IMR-90 (cell line): ENCODE data around the gene PDIA4. TPM values are rescaled to one million over a fixed set of nuclear protein-coding genes. Genes with fewer than 3 reads are reported as not detected.

Experiments
- ATAC-seq: fragments of 200-7000 bp; cut with Tn5 transposase; 2 replicates; pipeline ENCODE4 v1.9.1; 2020; ENCODE audit warnings: low read depth, mild to moderate bottlenecking, moderate library complexity
- BruUV-seq: library from RNA; stranded (reverse); fragments of 400-500 nt; replicated peaks from 2 replicates; lab custom pipeline; 2021; lab: Mats Ljungman, UMichigan
- CTCF ChIA-PET: fragments of 300-600 bp; formaldehyde crosslinking; extraction: SDS; loops from one replicate; lab custom pipeline; 2021; ENCODE audit warnings: antibody characterized with exemption; lab: Yijun Ruan, JAX
- POLR2A ChIA-PET: fragments of 300-600 bp; sonication (Branson Sonifier 250); formaldehyde crosslinking; loops from one replicate; lab custom pipeline; 2022; ENCODE audit warnings: antibody characterized with exemption; ENCODE audit not compliant: unreplicated experiment; lab: Charles Lee
- DNase-seq: peaks from one replicate; pipeline ENCODE4 v3.0.0; 2013
- H2AFZ ChIP-seq: replicated peaks from 2 replicates; pipeline ENCODE3; 2013; ENCODE audit warnings: low read length, mild to moderate bottlenecking; ENCODE audit not compliant: poor library complexity
- H2AK5ac ChIP-seq: 2 replicates; pipeline ENCODE4 v1.6.1; 2013; ENCODE audit warnings: low read depth, low read length, inconsistent platforms
- H2AK9ac ChIP-seq: replicated peaks from 2 replicates; pipeline ENCODE3; 2013; ENCODE audit warnings: mild to moderate bottlenecking, low read depth, low read length, moderate library complexity; ENCODE audit not compliant: poor library complexity
- H2BK120ac ChIP-seq: 2 replicates; pipeline ENCODE4 v1.6.1; 2013; ENCODE audit warnings: low read depth, low read length, inconsistent platforms
- H2BK15ac ChIP-seq: 3 replicates; pipeline ENCODE4 v1.6.1; 2013; ENCODE audit warnings: low read depth, low read length, inconsistent platforms
- H2BK20ac ChIP-seq: 2 replicates; pipeline ENCODE4 v1.6.1; 2013; ENCODE audit warnings: low read depth, mild to moderate bottlenecking, inconsistent platforms, low read length, moderate library complexity
- H2BK5ac ChIP-seq: 2 replicates; pipeline ENCODE4 v1.6.1; 2013; ENCODE audit warnings: mild to moderate bottlenecking, low read depth, low read length, inconsistent platforms; ENCODE audit not compliant: poor library complexity, severe bottlenecking
- H3K14ac ChIP-seq: replicated peaks from 2 replicates; pipeline ENCODE4 v1.6.1; 2013; ENCODE audit warnings: low read depth, low read length, inconsistent platforms
- H3K18ac ChIP-seq: 2 replicates; pipeline ENCODE4 v1.6.1; 2013; ENCODE audit warnings: low read depth, low read length, control low read depth
- H3K23ac ChIP-seq: 2 replicates; pipeline ENCODE4 v1.6.1; 2013; ENCODE audit warnings: low read depth, low read length, inconsistent platforms
- H3K27ac ChIP-seq: 2 replicates; pipeline ENCODE4 v1.5.1; 2013; ENCODE audit warnings: mild to moderate bottlenecking, control low read depth, low read length; ENCODE audit not compliant: insufficient read depth
- H3K27me3 ChIP-seq: 2 replicates; pipeline ENCODE4 v1.6.1; 2013; ENCODE audit warnings: low read length; ENCODE audit not compliant: control insufficient read depth, insufficient read depth
- H3K36me3 ChIP-seq: 2 replicates; pipeline ENCODE4 v1.6.1; 2013; ENCODE audit warnings: low read length, mixed read lengths; ENCODE audit not compliant: control insufficient read depth, insufficient read depth
- H3K4ac ChIP-seq: 2 replicates; pipeline ENCODE4 v1.6.1; 2013; ENCODE audit warnings: low read depth, low read length, inconsistent platforms
- H3K4me1 ChIP-seq: 2 replicates; pipeline ENCODE4 v1.6.1; 2013; ENCODE audit warnings: low read length, mixed read lengths; ENCODE audit not compliant: control insufficient read depth, insufficient read depth
- H3K4me2 ChIP-seq: 2 replicates; pipeline ENCODE4 v1.6.1; 2013; ENCODE audit warnings: low read depth, mild to moderate bottlenecking, control low read depth, low read length, moderate library complexity
- H3K4me3 ChIP-seq: 2 replicates; pipeline ENCODE4 v1.5.1; 2013; ENCODE audit warnings: low read depth, mild to moderate bottlenecking, control low read depth, low read length, moderate library complexity; ENCODE audit not compliant: insufficient read depth
- H3K56ac ChIP-seq: 2 replicates; pipeline ENCODE4 v1.6.1; 2013; ENCODE audit warnings: low read length, inconsistent platforms; ENCODE audit not compliant: insufficient read depth; ENCODE audit errors: extremely low read depth
- H3K79me1 ChIP-seq, 2 experiments: 2 replicates each; pipeline ENCODE4 v1.6.1; 2013; ENCODE audit warnings: low read length in 2 of 2, inconsistent platforms in 1 of 2, low read depth in 1 of 2
- H3K9ac ChIP-seq: 2 replicates; pipeline ENCODE4 v1.6.1; 2013; ENCODE audit warnings: low read depth, low read length, control low read depth
- H3K9me1 ChIP-seq: 2 replicates; pipeline ENCODE4 v1.6.1; 2013; ENCODE audit warnings: low read length, inconsistent platforms; ENCODE audit not compliant: insufficient read depth
- H3K9me3 ChIP-seq: 2 replicates; pipeline ENCODE4 v1.6.1; 2013; ENCODE audit warnings: low read length; ENCODE audit not compliant: control insufficient read depth, insufficient read depth
- H4K20me1 ChIP-seq: 2 replicates; pipeline ENCODE4 v1.6.1; 2013; ENCODE audit warnings: low read length, inconsistent platforms; ENCODE audit not compliant: insufficient read depth
- H4K5ac ChIP-seq: 2 replicates; pipeline ENCODE4 v1.6.1; 2013; ENCODE audit warnings: mild to moderate bottlenecking, low read depth, low read length, control low read depth
- H4K8ac ChIP-seq, 2 experiments: 2 replicates each; pipeline ENCODE4 v1.6.1; 2013; ENCODE audit warnings: low read depth in 2 of 2, low read length in 2 of 2, control low read depth in 1 of 2, inconsistent platforms in 1 of 2
- H4K91ac ChIP-seq: 2 replicates; pipeline ENCODE4 v1.6.1; 2013; ENCODE audit warnings: low read depth, low read length, inconsistent platforms; ENCODE audit not compliant: insufficient read depth
- BHLHE40 ChIP-seq: fragments of 150-350 bp; IDR thresholded peaks from 2 replicates; pipeline ENCODE4 v1.6.1; 2016; ENCODE audit warnings: mild to moderate bottlenecking, low read depth, low read length
- CEBPB ChIP-seq: IDR thresholded peaks from 2 replicates; pipeline ENCODE4 v1.6.1; 2012; ENCODE audit warnings: low read depth, low read length, improper control_type of control experiment
- CHD1 ChIP-seq: IDR thresholded peaks from 2 replicates; pipeline ENCODE4 v1.6.1; 2012; ENCODE audit warnings: low read depth, low read length, improper control_type of control experiment
- FOS ChIP-seq: fragments of 150-350 bp; IDR thresholded peaks from 2 replicates; pipeline ENCODE4 v1.6.1; 2016; ENCODE audit warnings: low read depth, low read length
- MAFK ChIP-seq: IDR thresholded peaks from 2 replicates; pipeline ENCODE4 v1.6.1; 2012; ENCODE audit warnings: low read depth, low read length, improper control_type of control experiment
- MAZ ChIP-seq: IDR thresholded peaks from 2 replicates; pipeline ENCODE4 v1.6.1; 2012; ENCODE audit warnings: low read depth, mild to moderate bottlenecking, low read length, improper control_type of control experiment, moderate library complexity, borderline replicate concordance
- MXI1 ChIP-seq: IDR thresholded peaks from 2 replicates; pipeline ENCODE4 v1.6.1; 2012; ENCODE audit warnings: low read depth, mild to moderate bottlenecking, low read length, moderate library complexity, borderline replicate concordance
- NFE2L2 ChIP-seq: fragments of 150-350 bp; IDR thresholded peaks from 2 replicates; pipeline ENCODE4 v1.6.1; 2016; ENCODE audit warnings: low read depth, mild to moderate bottlenecking, low read length
- POLR2A ChIP-seq: IDR thresholded peaks from 2 replicates; pipeline ENCODE4 v1.6.1; 2012; ENCODE audit warnings: mild to moderate bottlenecking, low read depth, low read length
- RAD21 ChIP-seq: IDR thresholded peaks from 2 replicates; pipeline ENCODE4 v1.6.1; 2012; ENCODE audit warnings: low read length, improper control_type of control experiment
- RCOR1 ChIP-seq: IDR thresholded peaks from 2 replicates; pipeline ENCODE4 v1.6.1; 2012; ENCODE audit warnings: mild to moderate bottlenecking, low read length, improper control_type of control experiment; ENCODE audit not compliant: insufficient replicate concordance
- RFX5 ChIP-seq: IDR thresholded peaks from 2 replicates; pipeline ENCODE4 v1.8.0; 2012; ENCODE audit warnings: low read depth, mild to moderate bottlenecking, low read length, moderate library complexity
- SMC3 ChIP-seq: fragments of 150-350 bp; IDR thresholded peaks from 2 replicates; pipeline ENCODE4 v1.6.1; 2016; ENCODE audit warnings: low read depth, mild to moderate bottlenecking, antibody characterized with exemption, low read length, moderate library complexity
- WGBS, 2 experiments: methylation state at CpG; one replicate each; pipeline versions ENCODE4 v1.1.5 to v1.1.7; 2013; ENCODE audit warnings: missing lambda C conversion rate in 2 of 2; ENCODE audit not compliant: insufficient read length in 1 of 2; ENCODE audit errors: extremely low coverage in 2 of 2; 5-methylcytosine and 5-hydroxymethylcytosine counted together
- dilution Hi-C: fragments of 300-500 bp; cut with HindIII; formaldehyde crosslinking; loops from one replicate; pipeline ENCODE4 v1.14.3; 2018; ENCODE audit warnings: low sequenced_read_pairs; ENCODE audit not compliant: unreplicated experiment
- in situ Hi-C: fragments of 300-500 bp; cut with MboI; formaldehyde crosslinking; loops from 3 replicates; pipeline ENCODE4 v1.14.3; 2019; ENCODE audit warnings: low sequenced_read_pairs, inconsistent platforms, mixed read lengths
- intact Hi-C: fragments of 100-400 bp; cut with micrococcal nuclease; formaldehyde crosslinking; loops from 2 replicates; pipeline ENCODE4 v1.10.0; 2022
- polyA plus RNA-seq, 3 experiments: library from polyadenylated mRNA; depleted of rRNA; stranded (reverse); fragments of >200 nt; gene quantifications; 2 replicates each; pipeline ENCODE4 v1.2.3, GENCODE V29; 2012; ENCODE audit warnings: low replicate concordance in 1 of 3
- total RNA-seq: library from RNA; depleted of rRNA; stranded (reverse); fragments of >200 nt; gene quantifications from 2 replicates; pipeline ENCODE4 v1.2.3, GENCODE V29; 2012
- TF ChIP-seq, protein P1 (sequence below): fragments of 150-350 bp; IDR thresholded peaks from 2 replicates; pipeline ENCODE4 v1.6.1; 2017; ENCODE audit warnings: mild to moderate bottlenecking, antibody characterized with exemption, low read length, low read depth
- TF ChIP-seq, protein P2 (sequence below): conservative IDR thresholded peaks from 2 replicates; pipeline ENCODE4 v1.5.1; 2012; ENCODE audit warnings: mild to moderate bottlenecking, low read depth, low read length, improper control_type of control experiment
- TF ChIP-seq, protein P3 (sequence below): fragments of 150-350 bp; IDR thresholded peaks from 2 replicates; pipeline ENCODE4 v1.6.1; 2016; ENCODE audit warnings: low read depth, mild to moderate bottlenecking, low read length, moderate library complexity, borderline replicate concordance

PDIA4 gene
- total and polyA plus RNA-seq, 2 of the 4 experiments (the other 2 are of a cell fraction): 241 to 304 TPM

DNA sequence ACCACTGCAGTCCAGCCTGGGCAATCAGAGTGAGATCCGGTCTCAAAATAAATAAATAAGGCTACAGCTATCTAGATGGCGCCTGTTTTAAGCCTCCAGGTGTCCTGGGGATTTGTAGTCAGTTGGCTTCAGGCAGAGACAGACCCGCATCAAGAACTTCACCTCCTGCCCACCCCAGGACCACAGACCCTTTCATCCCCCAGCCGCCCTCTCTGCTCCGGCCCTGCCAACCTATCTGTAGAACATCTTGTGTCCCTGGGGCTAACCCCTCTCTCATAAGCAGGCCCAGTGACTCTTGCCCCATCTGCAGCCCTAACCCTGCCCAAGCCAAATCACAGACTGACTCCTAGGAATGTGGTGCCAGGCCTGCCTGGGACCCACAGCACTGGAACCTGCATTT is 17.9 kb downstream of the PDIA4 start:
- no peaks in the 10 kb centered on the region for H4K20me1 ChIP-seq
- no peak overlapping the region for H3K23ac ChIP-seq
- in situ Hi-C loops: no loop called here
- H3K4me3 ChIP-seq: no peak overlapping the region
- H3K4me2 ChIP-seq: no peak overlapping the region
- H3K4me1 ChIP-seq: no peaks in the 10 kb centered on the region
- H3K79me1 ChIP-seq: peaks cover 0 to 36% of the 10 kb centered on the region in 2 experiments; a peak in 3 of 4 replicates
- no peak overlapping the region for H3K27ac ChIP-seq
- no peak for ATAC-seq
- no peak overlapping the region for H4K8ac ChIP-seq
- peaks cover 70% of the 10 kb centered on the region for H3K36me3 ChIP-seq
- H3K14ac ChIP-seq: no peak overlapping the region
- H3K18ac ChIP-seq: no peak overlapping the region
- ChIA-PET POLR2A (no interaction called here), CTCF (no interaction called here)
- H3K9me3 ChIP-seq: no peaks in the 10 kb centered on the region
- H3K4ac ChIP-seq: no peak overlapping the region
- dilution Hi-C loops: no loop called here
- no peak overlapping the region for H4K91ac ChIP-seq
- H2BK120ac ChIP-seq: no peak overlapping the region
- TF ChIP-seq MAFK (no peak), MXI1 (no peak), RAD21 (no peak), MAZ (no peak), CHD1 (no peak), RFX5 (no peak), CEBPB (no peak), NFE2L2 (no peak), SMC3 (no peak), POLR2A (no peak), RCOR1 (no peak), BHLHE40 (no peak), FOS (no peak)
- TF ChIP-seq, protein P1, sequence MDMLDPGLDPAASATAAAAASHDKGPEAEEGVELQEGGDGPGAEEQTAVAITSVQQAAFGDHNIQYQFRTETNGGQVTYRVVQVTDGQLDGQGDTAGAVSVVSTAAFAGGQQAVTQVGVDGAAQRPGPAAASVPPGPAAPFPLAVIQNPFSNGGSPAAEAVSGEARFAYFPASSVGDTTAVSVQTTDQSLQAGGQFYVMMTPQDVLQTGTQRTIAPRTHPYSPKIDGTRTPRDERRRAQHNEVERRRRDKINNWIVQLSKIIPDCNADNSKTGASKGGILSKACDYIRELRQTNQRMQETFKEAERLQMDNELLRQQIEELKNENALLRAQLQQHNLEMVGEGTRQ: no peak
- TF ChIP-seq, protein P2, sequence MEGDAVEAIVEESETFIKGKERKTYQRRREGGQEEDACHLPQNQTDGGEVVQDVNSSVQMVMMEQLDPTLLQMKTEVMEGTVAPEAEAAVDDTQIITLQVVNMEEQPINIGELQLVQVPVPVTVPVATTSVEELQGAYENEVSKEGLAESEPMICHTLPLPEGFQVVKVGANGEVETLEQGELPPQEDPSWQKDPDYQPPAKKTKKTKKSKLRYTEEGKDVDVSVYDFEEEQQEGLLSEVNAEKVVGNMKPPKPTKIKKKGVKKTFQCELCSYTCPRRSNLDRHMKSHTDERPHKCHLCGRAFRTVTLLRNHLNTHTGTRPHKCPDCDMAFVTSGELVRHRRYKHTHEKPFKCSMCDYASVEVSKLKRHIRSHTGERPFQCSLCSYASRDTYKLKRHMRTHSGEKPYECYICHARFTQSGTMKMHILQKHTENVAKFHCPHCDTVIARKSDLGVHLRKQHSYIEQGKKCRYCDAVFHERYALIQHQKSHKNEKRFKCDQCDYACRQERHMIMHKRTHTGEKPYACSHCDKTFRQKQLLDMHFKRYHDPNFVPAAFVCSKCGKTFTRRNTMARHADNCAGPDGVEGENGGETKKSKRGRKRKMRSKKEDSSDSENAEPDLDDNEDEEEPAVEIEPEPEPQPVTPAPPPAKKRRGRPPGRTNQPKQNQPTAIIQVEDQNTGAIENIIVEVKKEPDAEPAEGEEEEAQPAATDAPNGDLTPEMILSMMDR: no peak
- TF ChIP-seq, protein P3, sequence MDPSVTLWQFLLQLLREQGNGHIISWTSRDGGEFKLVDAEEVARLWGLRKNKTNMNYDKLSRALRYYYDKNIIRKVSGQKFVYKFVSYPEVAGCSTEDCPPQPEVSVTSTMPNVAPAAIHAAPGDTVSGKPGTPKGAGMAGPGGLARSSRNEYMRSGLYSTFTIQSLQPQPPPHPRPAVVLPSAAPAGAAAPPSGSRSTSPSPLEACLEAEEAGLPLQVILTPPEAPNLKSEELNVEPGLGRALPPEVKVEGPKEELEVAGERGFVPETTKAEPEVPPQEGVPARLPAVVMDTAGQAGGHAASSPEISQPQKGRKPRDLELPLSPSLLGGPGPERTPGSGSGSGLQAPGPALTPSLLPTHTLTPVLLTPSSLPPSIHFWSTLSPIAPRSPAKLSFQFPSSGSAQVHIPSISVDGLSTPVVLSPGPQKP: no peak
- no peak overlapping the region for H3K9ac ChIP-seq
- no CpG with 5 or more reads among the region's 5 CpGs for WGBS, 2 experiments
- H2AK5ac ChIP-seq: no peak overlapping the region
- H4K5ac ChIP-seq: no peak overlapping the region
- no peak for DNase-seq
- H2BK5ac ChIP-seq: no peak overlapping the region
- no peaks in the 10 kb centered on the region for H3K9me1 ChIP-seq
- intact Hi-C loops: no loop called here
- no peaks in the 10 kb centered on the region for H3K27me3 ChIP-seq
- H2BK20ac ChIP-seq: no peak overlapping the region
- H2BK15ac ChIP-seq: no peak overlapping the region
- no peak overlapping the region for H2AK9ac ChIP-seq
- BruUV-seq: no TSS peak
- H3K56ac ChIP-seq: no peak overlapping the region
- H2AFZ ChIP-seq: no peak overlapping the region
